CD4-positive, alpha-beta memory T cell (primary cell): ENCODE data around the gene NAA30. TPM values are rescaled to one million over a fixed set of nuclear protein-coding genes. Genes with fewer than 3 reads are reported as not detected.

Source experiments
- CTCF ChIA-PET: fragments of 350-600 bp; sonication (Branson Sonifier 250); formaldehyde crosslinking; loops from one replicate; lab custom pipeline; 2021; ENCODE audit warnings: inconsistent platforms; ENCODE audit not compliant: partially characterized antibody; lab: Charles Lee
- POLR2A ChIA-PET: fragments of 350-600 bp; sonication (Branson Sonifier 250); formaldehyde crosslinking; loops from one replicate; lab custom pipeline; 2021; ENCODE audit not compliant: partially characterized antibody; lab: Charles Lee
- DNase-seq, 5 donors: peaks; one replicate each; pipeline versions ENCODE4 v3.0.0 to v3.0.0-alpha.2; 2020 to 2022; ENCODE audit warnings: mixed read lengths in 1 of 5
- H3K27ac ChIP-seq: one replicate; pipeline ENCODE4 v1.7.0; 2013; ENCODE audit warnings: low read depth, low read length
- H3K27me3 ChIP-seq: 2 replicates; pipeline ENCODE4 v1.7.0; 2013; ENCODE audit warnings: mild to moderate bottlenecking, low read length, moderate library complexity; ENCODE audit not compliant: insufficient read depth
- H3K36me3 ChIP-seq: 2 replicates; pipeline ENCODE4 v1.7.0; 2013; ENCODE audit warnings: mild to moderate bottlenecking, low read length, moderate library complexity; ENCODE audit not compliant: insufficient read depth
- H3K4me1 ChIP-seq: 2 replicates; pipeline ENCODE4 v1.7.0; 2013; ENCODE audit warnings: mild to moderate bottlenecking, low read length, moderate library complexity; ENCODE audit not compliant: insufficient read depth
- H3K4me3 ChIP-seq, 2 donors: one replicate each; pipeline ENCODE4 v1.7.0; 2013; ENCODE audit warnings: low read length in 2 of 2, mild to moderate bottlenecking in 1 of 2
- H3K9me3 ChIP-seq, 2 donors: one replicate each; pipeline ENCODE4 v1.7.0; 2013; ENCODE audit warnings: low read length in 2 of 2, control low read depth in 1 of 2; ENCODE audit not compliant: control insufficient read depth in 1 of 2
- H3K27ac Mint-ChIP-seq, 7 donors: one replicate each; pipeline ENCODE4 v1.8.0; 2020 to 2021; ENCODE audit warnings: mixed read lengths in 7 of 7, mild to moderate bottlenecking in 6 of 7, inconsistent platforms in 3 of 7, moderate library complexity in 3 of 7
- H3K27me3 Mint-ChIP-seq, 2 donors: one replicate each; pipeline ENCODE4 v1.8.0; 2020 to 2021; ENCODE audit warnings: mixed read lengths in 2 of 2
- H3K36me3 Mint-ChIP-seq, 2 donors: one replicate each; pipeline ENCODE4 v1.8.0; 2020 to 2021; ENCODE audit warnings: mixed read lengths in 2 of 2, inconsistent platforms in 1 of 2, mild to moderate bottlenecking in 1 of 2
- H3K4me1 Mint-ChIP-seq, 4 donors: one replicate each; pipeline ENCODE4 v1.8.0; 2020 to 2021; ENCODE audit warnings: mixed read lengths in 4 of 4, mild to moderate bottlenecking in 1 of 4
- H3K4me3 Mint-ChIP-seq, 8 donors: one replicate each; pipeline ENCODE4 v1.8.0; 2020 to 2021; ENCODE audit warnings: mixed read lengths in 8 of 8, mild to moderate bottlenecking in 7 of 8, moderate library complexity in 6 of 8, inconsistent platforms in 3 of 8
- H3K9me3 Mint-ChIP-seq, 8 donors: one replicate each; pipeline ENCODE4 v1.8.0; 2020 to 2021; ENCODE audit warnings: mixed read lengths in 8 of 8, mild to moderate bottlenecking in 5 of 8, inconsistent platforms in 3 of 8, moderate library complexity in 1 of 8
- intact Hi-C: fragments of 100-400 bp; cut with micrococcal nuclease; formaldehyde crosslinking; loops from one replicate; pipeline ENCODE4 v1.15.1; 2023
- polyA plus RNA-seq, 2 donors: library from polyadenylated mRNA; unstranded; fragments of 300-500 nt; fragmentation: Illumina TruSeq; gene quantifications; one replicate each; pipeline ENCODE4 v1.2.3, GENCODE V29; 2021
- total RNA-seq, 2 experiments: library from RNA; stranded (reverse); gene quantifications; one replicate each; pipeline ENCODE4 v1.2.3, GENCODE V29; 2021

NAA30 gene
- total and polyA plus RNA-seq, 4 experiments from 2014 or later: 10.0 to 21.8 (median 16.1) TPM

GRCh38 chr14:57382283-57382682, 8.1 kb upstream of the NAA30 start:
- ChIA-PET POLR2A (no interaction called here), CTCF (no interaction called here)
- Mint-ChIP-seq H3K4me3 (no peak overlapping the region), H3K36me3 (no peaks in the 10 kb centered on the region), H3K27ac (no peak overlapping the region), H3K9me3 (no peaks in the 10 kb centered on the region), H3K4me1 (peaks cover 0 to 4% (median under 1%) of the 10 kb centered on the region in 4 donors), H3K27me3 (peaks cover 0 to 1% of the 10 kb centered on the region in 2 donors)
- Histone ChIP-seq H3K4me1 (no peaks in the 10 kb centered on the region), H3K4me3 (no peak overlapping the region), H3K36me3 (no peaks in the 10 kb centered on the region), H3K27me3 (no peaks in the 10 kb centered on the region), H3K27ac (no peak overlapping the region), H3K9me3 (no peaks in the 10 kb centered on the region)
- DNase-seq: no peak
- intact Hi-C loops: no loop called here

GRCh38 chr14:57383125-57383745, 7.2 kb upstream of the NAA30 start:
- POLR2A ChIA-PET: no interaction called here
- no peaks in the 10 kb centered on the region for H3K36me3 Mint-ChIP-seq
- Histone ChIP-seq H3K36me3 (no peaks in the 10 kb centered on the region), H3K9me3 (no peaks in the 10 kb centered on the region), H3K4me1 (no peaks in the 10 kb centered on the region), H3K4me3 (no peak overlapping the region), H3K27ac (no peak overlapping the region), H3K27me3 (no peaks in the 10 kb centered on the region)
- CTCF ChIA-PET: no interaction called here
- H3K9me3 Mint-ChIP-seq: no peaks in the 10 kb centered on the region
- no peak overlapping the region for H3K4me3 Mint-ChIP-seq
- peaks cover 0 to 1% of the 10 kb centered on the region in 2 donors for H3K27me3 Mint-ChIP-seq
- DNase-seq: no peak
- peaks cover 0 to 4% (median under 1%) of the 10 kb centered on the region in 4 donors for H3K4me1 Mint-ChIP-seq
- H3K27ac Mint-ChIP-seq: no peak overlapping the region
- intact Hi-C loops: no loop called here

DNA sequence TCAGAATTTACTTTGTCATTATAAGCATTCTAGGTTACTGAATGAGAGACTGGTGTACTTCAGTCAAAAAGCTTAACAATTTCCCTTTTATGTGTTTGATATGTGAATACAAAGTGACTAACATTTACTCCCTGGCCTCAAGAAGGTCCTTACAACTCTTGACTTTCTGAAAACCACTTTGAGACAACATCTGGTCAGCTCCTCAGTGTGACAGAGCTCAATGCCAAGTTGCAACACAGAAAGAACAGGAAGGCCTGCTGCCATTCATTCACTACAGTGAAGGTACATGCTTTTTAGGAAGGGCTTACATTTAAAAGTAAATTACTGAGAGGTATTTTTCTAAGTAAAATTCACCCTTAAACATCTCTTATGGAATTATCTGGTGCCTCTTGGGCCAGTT, 2.3 kb upstream of the NAA30 start:
- Histone ChIP-seq H3K36me3 (no peaks in the 10 kb centered on the region), H3K27me3 (no peaks in the 10 kb centered on the region), H3K27ac (no peak overlapping the region), H3K9me3 (no peaks in the 10 kb centered on the region), H3K4me1 (peaks cover 27% of the 10 kb centered on the region), H3K4me3 (no peak overlapping the region)
- intact Hi-C loops: no loop called here
- no peaks in the 10 kb centered on the region for H3K27me3 Mint-ChIP-seq
- H3K4me1 Mint-ChIP-seq: peaks cover 20 to 35% (median 29%) of the 10 kb centered on the region in 4 donors
- ChIA-PET POLR2A (no interaction called here), CTCF (no interaction called here)
- H3K9me3 Mint-ChIP-seq: no peaks in the 10 kb centered on the region
- H3K27ac Mint-ChIP-seq: peak overlapping the region in 3 of 7 donors; percentile 2 to 88 (median 52)
- DNase-seq: no peak
- H3K4me3 Mint-ChIP-seq: peak overlapping the region in 2 of 8 donors; percentile 29 to 45
- peaks cover 0 to 14% of the 10 kb centered on the region in 2 donors for H3K36me3 Mint-ChIP-seq

DNA sequence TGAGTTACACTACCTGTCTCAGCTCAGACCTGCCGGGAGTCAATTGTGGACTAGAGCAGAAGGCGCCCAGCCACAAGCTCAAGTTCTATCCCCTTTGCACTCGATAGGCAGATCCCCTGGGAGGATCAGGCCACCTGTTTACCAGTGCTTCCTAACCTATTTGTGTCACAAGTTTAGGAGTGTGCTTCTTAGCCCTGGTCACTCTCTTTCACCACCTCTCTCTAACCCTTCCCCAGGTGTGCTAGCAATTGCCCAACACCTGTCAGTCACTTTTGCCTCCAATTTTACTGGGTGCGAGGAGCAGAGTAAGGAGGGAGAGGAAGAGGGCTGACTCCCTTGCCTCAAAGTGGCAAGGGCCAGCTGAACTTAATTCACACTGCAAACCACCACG, 745 bp upstream of the NAA30 start:
- intact Hi-C loops: loop anchor here (1.0 to 5.0 kb wide), 6 partner anchors 120 to 1811 kb away; partner anchors contain the start of genes DAAM1, KIAA0586, PELI2 and TIMM9
- Histone ChIP-seq H3K36me3 (no peaks in the 10 kb centered on the region), H3K27ac (peak overlapping the region; percentile 83), H3K4me3 (peak overlapping the region; percentile 17 to 85), H3K27me3 (no peaks in the 10 kb centered on the region), H3K4me1 (peaks cover 42% of the 10 kb centered on the region), H3K9me3 (no peaks in the 10 kb centered on the region)
- ChIA-PET CTCF (interaction anchor here (0.9 to 1.4 kb wide), 2 partner anchors 17 to 811 kb away, joined by 3 to 4 read pairs; no protein-coding TSS in a partner anchor), POLR2A (interaction anchor here (0.9 to 2.8 kb wide), 8 partner anchors 9 to 1808 kb away, joined by 3 to 34 read pairs (median 4); partner anchors contain the start of genes ACTR10, AP5M1, ARID4A and EXOC5)
- H3K36me3 Mint-ChIP-seq: peaks cover 6 to 25% of the 10 kb centered on the region in 2 donors
- peaks cover 30 to 50% (median 41%) of the 10 kb centered on the region in 4 donors for H3K4me1 Mint-ChIP-seq
- H3K4me3 Mint-ChIP-seq: peak overlapping the region; percentile 90 to 98 (median 94)
- peak in 1 of 5 donors; percentile 3 for DNase-seq
- H3K9me3 Mint-ChIP-seq: no peaks in the 10 kb centered on the region
- peak overlapping the region; percentile 88 to 97 (median 96) for H3K27ac Mint-ChIP-seq
- H3K27me3 Mint-ChIP-seq: no peaks in the 10 kb centered on the region

- Histone ChIP-seq H3K27ac (peak overlapping the region; percentile 83), H3K27me3 (no peaks in the 10 kb centered on the region), H3K36me3 (no peaks in the 10 kb centered on the region), H3K4me1 (peaks cover 42% of the 10 kb centered on the region), H3K9me3 (no peaks in the 10 kb centered on the region), H3K4me3 (peak overlapping the region; percentile 50 to 85)
- no peaks in the 10 kb centered on the region for H3K9me3 Mint-ChIP-seq
- ChIA-PET CTCF (interaction anchor here (1.0 to 1.4 kb wide), 2 partner anchors 10 to 15 kb away, joined by 3 to 4 read pairs; no protein-coding TSS in a partner anchor), POLR2A (interaction anchor here (1.0 to 2.8 kb wide), 6 partner anchors 10 to 1809 kb away, joined by 3 to 34 read pairs (median 4); partner anchors contain the start of genes ACTR10, AP5M1, ARID4A and EXOC5)
- no peaks in the 10 kb centered on the region for H3K27me3 Mint-ChIP-seq
- H3K4me3 Mint-ChIP-seq: peak overlapping the region; percentile 79 to 96 (median 92)
- peaks cover 30 to 55% (median 42%) of the 10 kb centered on the region in 4 donors for H3K4me1 Mint-ChIP-seq
- H3K36me3 Mint-ChIP-seq: peaks cover 6 to 26% of the 10 kb centered on the region in 2 donors
- peak overlapping the region; percentile 80 to 97 (median 90) for H3K27ac Mint-ChIP-seq
- DNase-seq: peak; percentile 44 to 60 (median 58)
- intact Hi-C loops: loop anchor here (1.0 to 5.0 kb wide), 6 partner anchors 122 to 1812 kb away; partner anchors contain the start of genes DAAM1, KIAA0586, PELI2 and TIMM9
Measured at GRCh38 chr14:57390806-57391516, 575 bp downstream of the NAA30 start.

GRCh38 chr14:57391517-57392195, 1.3 kb downstream of the NAA30 start:
- H3K27ac Mint-ChIP-seq: peak overlapping the region; percentile 22 to 96 (median 83)
- DNase-seq: no peak
- H3K36me3 Mint-ChIP-seq: peaks cover 9 to 29% of the 10 kb centered on the region in 2 donors
- H3K4me1 Mint-ChIP-seq: peaks cover 30 to 55% (median 44%) of the 10 kb centered on the region in 4 donors
- H3K4me3 Mint-ChIP-seq: peak overlapping the region; percentile 79 to 96 (median 92)
- H3K27me3 ChIP-seq: no peaks in the 10 kb centered on the region
- peaks cover 42% of the 10 kb centered on the region for H3K4me1 ChIP-seq
- peak overlapping the region; percentile 83 for H3K27ac ChIP-seq
- H3K9me3 Mint-ChIP-seq: no peaks in the 10 kb centered on the region
- peak overlapping the region; percentile 50 to 85 for H3K4me3 ChIP-seq
- CTCF ChIA-PET: no interaction called here
- intact Hi-C loops: loop anchor here (2.0 to 5.0 kb wide), 4 partner anchors 1036 to 1813 kb away; partner anchors contain the start of genes DAAM1, KIAA0586, PELI2 and TIMM9
- H3K36me3 ChIP-seq: no peaks in the 10 kb centered on the region
- H3K27me3 Mint-ChIP-seq: no peaks in the 10 kb centered on the region
- no peaks in the 10 kb centered on the region for H3K9me3 ChIP-seq
- POLR2A ChIA-PET: interaction anchor here (1.0 to 2.8 kb wide), 2 partner anchors 15 to 123 kb away, joined by 4 to 34 read pairs; partner anchors contain the start of genes AP5M1 and EXOC5
